Islet of Langerhans (tissue), 1 donor: ENCODE results near the gene TOP1.

Experiments
- FAIRE-seq: peaks from one replicate; lab custom pipeline; 2011; peaks lifted over from hg19 to GRCh38; lab: Jason Lieb, UNC

TOP1 gene

DNA sequence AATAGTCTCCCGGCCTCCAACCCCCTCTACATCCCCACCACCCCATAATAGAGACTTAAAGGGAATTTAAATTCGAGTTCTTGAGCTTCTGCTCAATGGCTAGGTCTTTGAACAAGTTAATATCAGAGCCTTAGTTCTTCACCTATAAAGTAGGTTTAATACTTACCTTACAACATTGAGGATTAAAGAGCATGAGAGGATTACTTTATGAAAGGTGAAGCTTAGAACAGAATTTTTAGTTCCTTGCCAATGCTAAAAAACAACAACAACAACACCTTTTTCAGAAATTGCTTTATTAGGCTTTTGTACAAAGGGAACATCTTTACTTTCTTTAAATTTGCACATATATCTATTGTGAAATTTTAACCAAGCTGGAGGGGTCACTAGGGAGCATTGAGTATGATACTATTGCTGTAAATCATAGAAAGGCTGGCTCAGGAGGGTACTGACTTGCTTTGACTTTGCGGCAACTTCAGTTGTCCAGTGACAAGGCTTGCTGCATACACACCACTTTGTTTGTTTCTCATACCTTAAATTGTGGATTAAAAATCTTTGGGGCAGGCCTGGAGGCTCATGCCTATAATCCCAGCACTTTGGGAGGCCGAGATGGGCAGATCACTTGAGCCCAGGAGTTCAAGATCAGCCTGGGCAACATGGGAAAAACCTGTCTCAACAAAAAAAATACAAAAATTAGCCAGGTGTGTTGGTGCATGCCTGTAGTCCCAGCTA lies 9.7 kb downstream of the TOP1 start:
- no peak for FAIRE-seq

- FAIRE-seq, result no peak
Measured at GRCh38 chr20:41038878-41039404, 10.3 kb downstream of the TOP1 start.

DNA sequence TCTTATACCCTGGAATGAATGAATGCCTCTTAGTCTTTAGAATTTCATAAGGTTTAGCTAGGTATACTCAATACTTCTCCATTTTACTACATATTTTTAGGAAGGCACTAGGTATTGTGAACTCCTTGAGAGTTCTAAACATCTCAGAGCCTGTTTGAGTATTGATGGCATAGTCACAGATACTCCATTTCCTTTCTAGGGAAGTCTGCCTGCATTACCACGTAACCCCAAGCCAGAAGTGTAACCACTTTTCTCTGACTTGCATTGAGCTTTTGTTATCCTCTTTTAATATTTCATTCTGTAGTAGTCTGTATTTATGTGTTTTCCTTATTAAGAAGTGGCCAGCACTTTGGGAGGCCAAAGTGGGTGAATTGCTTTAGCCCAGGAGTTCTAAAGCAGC lies 12.2 kb downstream of the TOP1 start:
- FAIRE-seq, result no peak

GRCh38 chr20:41041693-41042092 lies 13.1 kb downstream of the TOP1 start:
- no peak for FAIRE-seq

DNA sequence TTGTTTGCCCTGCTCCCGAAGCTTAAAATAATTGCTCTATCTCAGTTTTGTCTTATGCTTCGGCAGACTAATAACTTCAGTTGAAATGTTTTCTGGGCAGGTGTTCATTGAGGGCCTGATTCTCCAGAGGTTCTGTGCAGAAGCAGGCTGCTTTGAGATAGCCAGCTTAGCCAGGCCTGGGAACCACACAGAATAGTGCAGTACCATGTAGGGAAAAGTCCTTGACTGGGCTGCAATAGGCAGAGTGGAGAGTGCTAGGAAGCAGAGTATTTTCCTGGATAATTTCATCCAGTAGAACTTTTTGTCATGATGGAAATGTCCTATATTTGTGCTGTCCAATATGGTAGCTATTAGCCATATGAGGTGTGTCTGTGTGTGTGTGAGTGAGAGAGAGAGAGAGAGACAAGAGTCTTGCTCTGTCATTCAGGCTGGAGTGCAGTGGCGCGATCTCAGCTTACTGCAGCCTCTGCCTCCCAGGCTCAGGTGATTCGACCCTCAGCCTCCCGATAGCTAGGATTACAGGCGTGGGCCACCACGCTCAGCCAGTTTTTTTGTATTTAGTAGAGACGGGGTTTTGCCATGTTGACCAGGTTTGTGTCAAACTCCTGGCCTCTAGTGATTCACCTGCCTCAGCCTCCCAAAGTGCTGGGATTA lies 15.9 kb downstream of the TOP1 start:
- FAIRE-seq, result no peak

GRCh38 chr20:41045671-41046070 lies 17.0 kb downstream of the TOP1 start:
- FAIRE-seq, result no peak

DNA sequence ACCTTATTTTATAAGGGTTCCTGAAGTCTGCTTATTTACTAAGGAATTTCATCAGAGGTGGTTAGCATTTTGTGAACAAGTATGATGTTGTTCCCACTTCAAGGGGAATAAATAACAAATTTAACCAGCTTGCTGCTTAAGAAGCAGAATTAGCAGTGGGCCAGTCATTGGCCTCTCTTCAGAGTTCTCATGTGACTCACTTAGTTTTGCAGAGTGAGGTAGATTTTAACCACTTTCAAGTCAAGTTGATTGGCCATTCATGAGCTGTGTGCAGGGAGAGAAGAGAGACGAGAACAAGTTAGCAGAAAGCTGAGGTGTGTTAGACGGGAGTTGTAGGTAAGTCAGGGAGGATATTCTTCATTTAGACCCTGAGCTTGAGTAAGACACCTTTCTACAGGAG lies 18.1 kb downstream of the TOP1 start:
- FAIRE-seq, result no peak

- no peak for FAIRE-seq
Measured at GRCh38 chr20:41047279-41047974, 18.8 kb downstream of the TOP1 start.

- no peak for FAIRE-seq
Measured at GRCh38 chr20:41047975-41048305, 19.3 kb downstream of the TOP1 start.

DNA sequence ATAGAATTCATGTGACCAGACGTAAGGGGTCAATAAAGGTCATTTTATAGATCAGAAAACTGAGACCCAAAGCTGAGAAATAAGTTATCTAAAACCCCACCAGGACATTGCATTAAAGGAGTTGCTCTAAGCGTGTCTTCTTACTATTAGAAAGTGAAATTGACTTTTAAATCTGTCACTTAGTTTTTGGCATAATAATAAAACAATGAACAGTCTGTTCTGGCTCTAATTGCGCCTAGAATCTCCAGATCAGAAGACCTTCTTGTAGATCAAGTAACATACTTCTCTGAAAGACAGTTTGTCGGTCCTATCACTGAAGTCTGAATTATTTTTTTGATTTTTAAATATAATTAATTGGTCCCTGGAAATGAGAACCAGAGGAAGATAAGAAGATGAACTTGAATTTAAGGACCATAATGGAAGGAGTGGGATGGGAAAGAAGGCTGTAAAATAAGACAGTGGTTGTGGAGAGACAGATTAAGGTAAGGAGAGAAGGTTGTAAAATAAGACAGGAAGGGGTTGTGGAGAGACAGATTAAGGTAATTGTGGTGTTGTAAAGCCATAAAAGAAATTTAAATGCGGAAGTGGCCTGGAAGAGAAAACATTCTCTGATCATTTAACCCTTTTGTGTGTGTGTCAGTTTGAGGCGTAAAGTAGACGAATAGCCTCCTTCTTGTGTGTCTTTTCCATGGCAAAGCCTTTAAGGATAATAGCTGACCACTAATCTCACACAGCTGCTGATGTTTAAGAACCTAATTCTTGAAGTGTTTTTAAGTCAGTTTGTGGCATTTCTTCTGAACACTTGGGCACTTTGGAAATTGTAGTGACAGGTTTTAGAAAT lies 20.1 kb downstream of the TOP1 start:
- no peak for FAIRE-seq

GRCh38 chr20:41049451-41049850 lies 20.8 kb downstream of the TOP1 start:
- no peak for FAIRE-seq

DNA sequence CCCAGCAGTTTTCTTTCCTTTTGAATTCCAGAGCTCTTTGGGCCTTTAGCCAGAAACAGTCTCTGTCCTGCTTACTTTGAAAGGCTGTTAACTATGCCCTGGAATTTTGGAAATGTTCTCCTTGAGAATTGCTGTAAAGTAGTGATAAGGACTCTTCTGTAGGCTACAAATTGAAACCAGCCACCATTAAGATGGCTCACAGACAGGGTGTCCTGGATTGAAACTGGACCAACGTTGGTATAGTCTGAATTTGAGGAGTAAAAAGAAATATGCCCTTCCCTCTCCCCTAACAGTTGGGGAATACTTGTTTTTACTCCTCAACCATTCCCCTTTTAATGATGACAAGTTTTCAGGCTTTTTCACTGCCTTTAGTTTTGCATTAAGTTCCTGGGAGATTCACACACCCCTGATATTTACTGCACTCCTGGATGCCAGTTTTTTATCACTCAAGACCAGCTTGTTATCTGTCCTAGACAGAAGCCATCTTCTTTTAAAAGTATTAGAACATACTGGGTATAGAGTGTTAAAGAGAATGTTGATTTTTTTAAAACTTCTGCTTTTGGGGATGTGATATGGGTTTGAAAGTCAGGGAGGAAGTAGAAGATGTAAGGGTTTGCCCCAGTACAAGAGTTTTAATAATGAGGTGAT lies 21.9 kb downstream of the TOP1 start:
- no peak for FAIRE-seq

- no peak for FAIRE-seq
Measured at GRCh38 chr20:41051009-41051825, 22.6 kb downstream of the TOP1 start.

DNA sequence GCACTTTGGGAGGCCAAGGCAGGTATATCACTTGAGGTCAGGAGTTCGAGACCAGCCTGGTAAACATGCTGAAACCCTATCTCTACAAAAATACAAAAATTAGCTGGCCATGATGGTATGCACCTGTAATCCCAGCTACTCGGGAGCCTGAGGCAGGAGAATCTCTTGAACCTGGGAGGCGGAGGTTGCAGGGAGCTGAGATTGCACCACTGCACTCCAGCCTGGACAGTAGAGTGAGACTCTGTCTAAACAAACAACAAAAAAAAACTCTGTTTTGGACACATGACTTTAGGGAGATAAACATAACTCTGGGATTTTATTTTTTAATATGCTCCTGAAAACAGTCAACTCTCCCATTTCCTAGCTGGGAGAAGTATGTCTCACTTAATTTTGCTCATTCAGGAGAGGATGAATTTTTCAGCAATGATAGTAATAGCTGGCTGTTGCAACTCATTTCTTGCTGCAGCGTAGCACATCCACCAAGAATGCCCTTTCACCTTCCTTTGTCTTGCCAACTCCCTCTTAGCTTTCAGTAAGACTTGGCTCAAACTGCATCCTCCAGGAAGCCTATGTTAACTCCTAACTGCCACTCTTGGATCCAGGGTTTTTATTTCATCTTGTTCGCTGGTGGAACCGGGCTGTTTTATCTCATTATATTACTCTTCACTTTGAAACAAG lies 24.3 kb downstream of the TOP1 start:
- FAIRE-seq, result no peak

DNA sequence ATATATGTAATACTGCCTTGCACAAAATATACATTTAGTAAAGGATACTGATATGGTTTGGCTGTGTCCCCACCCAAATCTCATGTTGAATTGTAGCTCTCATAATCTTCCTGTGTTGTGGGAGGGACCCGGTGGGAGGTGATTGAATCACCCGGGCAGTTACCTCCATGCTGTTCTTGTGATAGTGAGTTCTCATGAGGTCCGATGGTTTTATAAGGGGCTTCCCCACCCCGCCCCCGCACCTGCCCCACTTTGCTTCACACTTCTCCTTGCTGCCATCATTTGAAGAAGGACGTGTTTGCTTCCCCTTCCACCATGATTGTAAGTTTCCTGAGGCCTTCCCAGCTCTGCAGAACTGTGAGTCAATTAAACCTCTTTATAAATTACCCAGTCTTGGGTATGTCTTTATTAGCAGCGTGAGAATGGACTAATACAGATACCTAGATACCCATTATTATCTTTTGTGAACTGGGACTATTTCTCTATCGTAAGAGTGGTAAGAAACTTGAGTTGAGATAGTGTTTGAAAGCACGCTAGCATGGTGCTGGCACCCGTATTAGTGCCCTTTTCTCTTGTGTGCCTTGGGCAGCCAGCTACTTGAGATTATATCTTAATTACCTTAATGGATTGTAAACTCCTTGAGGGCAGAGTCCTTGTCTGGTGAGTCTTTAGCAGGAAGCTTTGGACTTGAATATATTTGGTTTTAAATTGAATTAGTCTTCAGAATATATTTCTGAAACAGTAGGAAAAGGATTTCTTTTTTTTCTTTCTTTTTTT lies 25.6 kb downstream of the TOP1 start:
- FAIRE-seq, result no peak

GRCh38 chr20:41054847-41055230 lies 26.2 kb downstream of the TOP1 start:
- FAIRE-seq, result no peak

DNA sequence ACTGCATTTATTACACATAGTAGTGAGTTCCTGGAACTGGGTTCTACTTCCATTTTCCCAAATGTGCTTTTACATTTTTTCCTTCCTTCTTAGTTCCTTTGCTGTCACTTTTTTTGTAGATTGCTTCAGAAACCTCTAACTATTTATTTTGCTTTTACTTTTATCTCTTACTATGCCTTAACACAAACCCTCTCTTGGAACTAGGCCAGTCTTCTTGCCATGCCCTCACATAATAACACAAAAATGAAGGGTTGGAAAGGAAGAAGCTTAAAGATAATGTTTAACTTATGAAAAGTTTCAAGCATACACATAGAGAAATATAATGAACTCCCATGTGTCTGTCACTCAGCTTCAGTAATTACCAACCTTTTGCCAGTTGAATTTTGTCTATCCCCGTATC lies 27.1 kb downstream of the TOP1 start:
- FAIRE-seq, result no peak

DNA sequence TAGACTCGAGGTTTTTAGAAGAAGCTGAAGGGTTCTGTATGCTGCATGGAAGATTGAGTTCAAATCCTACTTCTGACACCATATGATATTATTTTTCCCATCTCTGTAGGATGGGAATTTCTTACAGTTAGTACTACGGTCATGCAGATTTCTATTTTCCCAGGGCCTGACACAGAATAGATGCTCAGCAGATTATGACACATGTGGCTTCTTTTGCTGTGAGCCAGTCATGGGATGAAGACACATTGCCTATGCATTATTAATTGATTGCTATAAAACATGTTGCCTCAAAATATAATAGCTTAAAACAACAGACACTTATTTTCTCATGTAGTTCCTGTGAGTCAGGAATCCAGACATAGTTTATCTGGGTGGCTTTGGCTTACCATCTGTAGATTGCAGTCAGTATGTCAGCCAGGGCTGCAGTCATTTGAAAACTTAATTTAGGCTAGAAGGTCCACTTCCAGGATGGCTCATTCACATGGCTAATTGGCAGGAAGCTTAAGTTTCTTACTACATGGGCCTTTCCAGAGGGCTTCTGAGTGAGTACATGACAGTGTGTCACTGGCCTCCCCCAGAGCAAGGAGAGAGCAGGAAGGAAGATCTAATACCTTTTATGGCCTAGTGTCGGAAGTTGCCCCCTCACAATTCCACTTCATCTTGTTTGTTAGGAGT lies 29.5 kb downstream of the TOP1 start:
- no peak for FAIRE-seq
